Upper lobe of left lung (tissue), 6 donors: Measurements from ENCODE around the gene WDR38. TPM values are rescaled to one million over a fixed set of nuclear protein-coding genes. Genes with fewer than 3 reads are reported as not detected.

Experiments
- ATAC-seq, 2 donors: fragments of 200-7000 bp; cut with Tn5 transposase; one replicate each; pipeline ENCODE4 v1.9.1; 2022; ENCODE audit warnings: mild to moderate bottlenecking in 2 of 2, moderate library complexity in 2 of 2; ENCODE audit not compliant: low FRiP score in 2 of 2
- DNase-seq, 2 donors: peaks; one replicate each; pipeline ENCODE4 v3.0.0-alpha.2; 2019 to 2020
- H3K27ac ChIP-seq, 4 donors: fragments of 200-600 bp; sonication (generic); one replicate each; pipeline ENCODE4 v1.5.1; 2016 to 2019
- H3K27me3 ChIP-seq, 4 donors: fragments of 200-600 bp; sonication (generic); one replicate each; pipeline ENCODE4 v1.5.1; 2017 to 2019
- H3K36me3 ChIP-seq, 4 donors: fragments of 200-600 bp; sonication (generic); one replicate each; pipeline ENCODE4 v1.5.1; 2016 to 2019
- H3K4me1 ChIP-seq, 4 donors: fragments of 200-600 bp; sonication (generic); one replicate each; pipeline ENCODE4 v1.5.1; 2018 to 2019
- H3K4me3 ChIP-seq, 4 donors: fragments of 200-600 bp; sonication (generic); one replicate each; pipeline ENCODE4 v1.5.1; 2017 to 2019; ENCODE audit warnings: mild to moderate bottlenecking in 2 of 4, moderate library complexity in 1 of 4
- H3K9me3 ChIP-seq, 4 donors: fragments of 200-600 bp; sonication (generic); one replicate each; pipeline ENCODE4 v1.5.1; 2018 to 2019
- EP300 ChIP-seq, 4 donors: sonication (generic); formaldehyde crosslinking; IDR thresholded peaks; one replicate each; pipeline ENCODE4 v1.5.1; 2017; ENCODE audit warnings: antibody characterized with exemption in 4 of 4, control low read depth in 2 of 4
- POLR2A ChIP-seq, 4 donors: fragments of 450-650 bp; IDR thresholded peaks; one replicate each; pipeline ENCODE4 v1.5.1; 2016 to 2017; ENCODE audit warnings: antibody characterized with exemption in 4 of 4, mild to moderate bottlenecking in 2 of 4
- POLR2AphosphoS5 ChIP-seq, 2 donors: sonication (generic); formaldehyde crosslinking; IDR thresholded peaks; one replicate each; pipeline ENCODE4 v1.5.1; 2017; ENCODE audit warnings: antibody characterized with exemption in 2 of 2
- WGBS, 2 donors: methylation state at CpG; one replicate each; pipeline ENCODE4 v1.1.5; 2017 to 2018; 5-methylcytosine and 5-hydroxymethylcytosine counted together
- total RNA-seq, 6 donors: library from RNA; depleted of rRNA in 4 of 6; stranded (reverse); fragments of >200 nt in 4 of 6; gene quantifications; one replicate each; pipeline versions ENCODE4 v1.1.0 to v1.2.1, GENCODE V29; 2016 to 2021
- TF ChIP-seq, protein P1 (sequence below), 6 experiments: fragments of 450-650 bp in 4 of 6; fragments of 200-600 bp in 2 of 6; sonication (generic) in 2 of 6; IDR thresholded peaks; one replicate each; pipeline ENCODE4 v1.5.1; 2016 to 2019; ENCODE audit warnings: antibody characterized with exemption in 6 of 6
- donor health status: DM: no; HTN: no; CAD: no; lungs with moderate emphysema.
- donor health status: DM: no; HTN: yes; CAD: no; lungs with severe emphysema.

Gene WDR38
- total RNA-seq, 6 donors from 2014 or later = 4.1 to 24.1 (median 9.0) TPM; not detected in 1

DNA sequence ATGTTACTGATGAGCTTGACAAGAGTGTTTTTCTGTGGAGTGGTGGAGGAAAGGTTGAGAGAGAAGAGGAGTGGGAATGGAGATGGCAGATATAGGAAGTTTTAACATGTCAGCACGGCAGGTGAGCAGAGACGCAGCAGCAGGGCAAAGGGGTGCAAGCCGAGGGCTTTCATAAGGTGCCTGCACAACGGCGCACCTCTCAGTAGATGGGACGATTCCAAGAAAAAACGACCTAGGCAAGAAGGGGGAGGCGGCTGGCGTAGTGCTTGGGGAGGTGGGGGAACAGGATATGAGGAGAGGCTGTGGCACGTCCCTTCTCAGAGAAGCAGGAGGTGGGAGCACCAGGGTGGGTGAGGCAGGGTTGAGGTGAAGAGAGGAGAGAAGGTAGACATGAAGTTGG is 33.2 kb downstream of the WDR38 start:
- ATAC-seq (no peak), DNase-seq (no peak)
- Histone ChIP-seq H3K4me1 (no peaks in the 10 kb centered on the region), H3K27ac (no peak overlapping the region), H3K36me3 (peaks cover 21 to 94% (median 82%) of the 10 kb centered on the region in 4 donors), H3K27me3 (no peaks in the 10 kb centered on the region), H3K4me3 (no peak overlapping the region), H3K9me3 (no peaks in the 10 kb centered on the region)
- WGBS, 2 donors = 90% methylated on average over 10 of the region's 10 CpGs
- TF ChIP-seq, protein P1, sequence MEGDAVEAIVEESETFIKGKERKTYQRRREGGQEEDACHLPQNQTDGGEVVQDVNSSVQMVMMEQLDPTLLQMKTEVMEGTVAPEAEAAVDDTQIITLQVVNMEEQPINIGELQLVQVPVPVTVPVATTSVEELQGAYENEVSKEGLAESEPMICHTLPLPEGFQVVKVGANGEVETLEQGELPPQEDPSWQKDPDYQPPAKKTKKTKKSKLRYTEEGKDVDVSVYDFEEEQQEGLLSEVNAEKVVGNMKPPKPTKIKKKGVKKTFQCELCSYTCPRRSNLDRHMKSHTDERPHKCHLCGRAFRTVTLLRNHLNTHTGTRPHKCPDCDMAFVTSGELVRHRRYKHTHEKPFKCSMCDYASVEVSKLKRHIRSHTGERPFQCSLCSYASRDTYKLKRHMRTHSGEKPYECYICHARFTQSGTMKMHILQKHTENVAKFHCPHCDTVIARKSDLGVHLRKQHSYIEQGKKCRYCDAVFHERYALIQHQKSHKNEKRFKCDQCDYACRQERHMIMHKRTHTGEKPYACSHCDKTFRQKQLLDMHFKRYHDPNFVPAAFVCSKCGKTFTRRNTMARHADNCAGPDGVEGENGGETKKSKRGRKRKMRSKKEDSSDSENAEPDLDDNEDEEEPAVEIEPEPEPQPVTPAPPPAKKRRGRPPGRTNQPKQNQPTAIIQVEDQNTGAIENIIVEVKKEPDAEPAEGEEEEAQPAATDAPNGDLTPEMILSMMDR (IDR thresholded peaks at IDR 0.05) = no peak
- TF ChIP-seq EP300 (IDR thresholded peaks at IDR 0.05) = no peak
- TF ChIP-seq POLR2A (IDR thresholded peaks at IDR 0.05) = no peak
- TF ChIP-seq POLR2AphosphoS5 (IDR thresholded peaks at IDR 0.05) = no peak

DNA sequence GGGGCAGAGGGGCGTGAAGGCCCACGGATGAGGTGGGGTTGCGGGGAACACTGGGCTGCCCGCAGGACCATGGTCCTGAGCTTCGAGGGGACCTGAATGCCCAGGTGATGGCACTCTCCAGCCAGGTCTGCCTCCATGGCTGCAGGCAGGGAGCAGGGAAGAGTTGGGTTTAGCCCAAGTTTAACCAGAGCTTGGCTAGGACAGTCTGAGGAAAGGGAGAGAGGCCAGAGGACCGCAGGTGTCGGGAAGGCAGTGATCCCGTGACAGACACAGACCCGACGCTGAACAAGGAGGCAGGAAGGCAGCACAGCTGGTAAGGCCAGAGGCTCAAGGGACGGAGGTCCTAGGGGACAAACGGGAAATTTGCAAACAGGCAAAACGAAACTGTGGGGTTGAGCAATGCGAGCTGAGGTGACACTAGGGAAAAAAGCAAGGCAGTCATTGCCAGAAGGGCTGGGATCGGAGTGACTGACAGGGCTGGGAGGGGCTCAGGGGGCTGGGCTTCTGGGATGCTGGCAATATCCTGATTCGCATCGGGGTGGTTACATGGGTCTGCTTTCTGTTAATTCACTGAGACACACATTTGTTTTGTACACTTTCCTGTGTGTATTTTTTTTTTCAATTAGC is 33.7 kb downstream of the WDR38 start:
- TF ChIP-seq, protein P1 (IDR thresholded peaks at IDR 0.05) = no peak
- TF ChIP-seq POLR2A (IDR thresholded peaks at IDR 0.05) (no peak), EP300 (IDR thresholded peaks at IDR 0.05) (no peak), POLR2AphosphoS5 (IDR thresholded peaks at IDR 0.05) (no peak)

DNA sequence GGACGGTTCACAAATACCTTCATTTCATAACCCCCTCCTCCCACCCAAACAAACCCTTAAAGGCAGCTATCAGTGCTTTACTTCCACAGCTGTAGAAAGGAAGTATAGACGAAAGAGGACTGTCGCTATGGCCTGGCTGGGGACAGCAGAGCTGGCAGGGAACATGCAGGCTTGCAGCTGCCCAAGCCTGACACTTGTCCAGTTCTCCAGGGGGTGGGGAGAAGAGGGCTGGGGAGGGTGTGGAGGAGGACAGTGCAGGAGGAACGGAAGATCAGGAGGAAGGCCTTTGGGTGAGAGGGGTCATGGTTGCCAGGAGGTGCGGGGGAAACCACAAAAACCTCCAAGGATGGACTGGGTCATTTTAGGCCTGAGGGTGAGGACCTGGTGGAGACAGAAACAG is 34.6 kb downstream of the WDR38 start:
- WGBS, 2 donors = 86 to 87% methylated on average over 5 of the region's 5 CpGs
- Histone ChIP-seq H3K4me3 (no peak overlapping the region), H3K27me3 (no peaks in the 10 kb centered on the region), H3K36me3 (peaks cover 19 to 94% (median 77%) of the 10 kb centered on the region in 4 donors), H3K27ac (no peak overlapping the region), H3K9me3 (no peaks in the 10 kb centered on the region), H3K4me1 (no peaks in the 10 kb centered on the region)
- no peak for ATAC-seq
- no peak for DNase-seq
- TF ChIP-seq POLR2A (IDR thresholded peaks at IDR 0.05) = no peak
- TF ChIP-seq, protein P1 (IDR thresholded peaks at IDR 0.05) = no peak

More for the DNA sequence above, 33.7 kb downstream of the WDR38 start:
- no peaks in the 10 kb centered on the region for H3K9me3 ChIP-seq
- no peak overlapping the region for H3K27ac ChIP-seq
- H3K4me1 ChIP-seq = no peaks in the 10 kb centered on the region
- no peak for DNase-seq
- WGBS, 2 donors = 84 to 85% methylated on average over 17 of the region's 17 CpGs
- ATAC-seq = no peak
- H3K36me3 ChIP-seq = peaks cover 21 to 94% (median 82%) of the 10 kb centered on the region in 4 donors
- H3K4me3 ChIP-seq = no peak overlapping the region
- H3K27me3 ChIP-seq = no peaks in the 10 kb centered on the region

DNA sequence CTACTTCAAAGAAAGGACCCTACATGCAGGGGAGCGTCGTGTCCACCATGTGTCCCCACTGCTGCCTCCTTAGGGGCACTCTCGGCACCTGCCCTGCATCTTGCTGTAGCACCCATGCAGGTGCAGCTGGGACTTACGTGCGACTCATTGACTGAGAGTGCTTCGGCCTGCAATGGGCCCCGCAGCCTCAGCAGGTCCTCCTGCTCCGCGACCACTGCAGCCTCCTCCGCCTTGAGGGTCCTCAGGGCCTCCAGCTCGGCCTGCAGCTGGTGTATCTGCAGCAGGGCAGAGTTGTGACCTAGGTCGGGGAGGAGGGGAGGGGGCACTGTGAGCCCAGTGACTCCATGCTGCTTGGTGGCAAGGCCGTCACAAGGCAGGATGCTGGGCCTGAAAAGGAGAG is 35.7 kb downstream of the WDR38 start:
- peak in 1 of 2 donors; percentile 52 for DNase-seq

More for the DNA sequence above, 35.7 kb downstream of the WDR38 start:
- H3K4me3 ChIP-seq = no peak overlapping the region
- peaks cover 19 to 100% (median 84%) of the 10 kb centered on the region in 4 donors for H3K36me3 ChIP-seq
- TF ChIP-seq EP300 (IDR thresholded peaks at IDR 0.05) (no peak), POLR2A (IDR thresholded peaks at IDR 0.05) (no peak), POLR2AphosphoS5 (IDR thresholded peaks at IDR 0.05) (no peak)
- TF ChIP-seq, protein P1 (IDR thresholded peaks at IDR 0.05) = no peak
- H3K27me3 ChIP-seq = no peaks in the 10 kb centered on the region
- H3K27ac ChIP-seq = no peak overlapping the region
- ATAC-seq = no peak
- 96 to 97% methylated on average over 6 to 13 of the region's 13 CpGs for WGBS, 2 donors
- H3K9me3 ChIP-seq = no peaks in the 10 kb centered on the region
- H3K4me1 ChIP-seq = no peaks in the 10 kb centered on the region
